Lung (tissue), 12 donors: ENCODE measurements around the gene EIF4A3. TPM values are rescaled to one million over a fixed set of nuclear protein-coding genes. Genes with fewer than 3 reads are reported as not detected.

Experiments
- ATAC-seq: fragments of 200-7000 bp; cut with Tn5 transposase; one replicate; pipeline ENCODE4 v1.9.1; 2020; ENCODE audit warnings: moderate number of reproducible peaks; ENCODE audit not compliant: insufficient read depth, low FRiP score
- DNase-seq, 3 donors: peaks; one replicate each; pipeline ENCODE4 v3.0.0-alpha.2; 2013 to 2017
- H3K27ac ChIP-seq, 2 donors: one replicate each; pipeline ENCODE4 v1.5.1; 2013; ENCODE audit warnings: mild to moderate bottlenecking in 2 of 2, moderate library complexity in 2 of 2, control low read depth in 1 of 2, inconsistent platforms in 1 of 2, low read depth in 1 of 2, low read length in 1 of 2
- H3K27me3 ChIP-seq, 3 donors: one replicate each; pipeline ENCODE4 v1.5.1; 2013; ENCODE audit warnings: low read length in 2 of 3; ENCODE audit not compliant: control insufficient read depth in 3 of 3, insufficient read depth in 3 of 3
- H3K36me3 ChIP-seq, 4 donors: one replicate each; pipeline ENCODE4 v1.5.1; 2013; ENCODE audit warnings: low read length in 4 of 4, mild to moderate bottlenecking in 1 of 4, moderate library complexity in 1 of 4; ENCODE audit not compliant: control insufficient read depth in 4 of 4, insufficient read depth in 4 of 4
- H3K4me1 ChIP-seq, 5 donors: one replicate each; pipeline ENCODE4 v1.5.1; 2013; ENCODE audit warnings: low read length in 5 of 5, mild to moderate bottlenecking in 2 of 5, moderate library complexity in 1 of 5; ENCODE audit not compliant: control insufficient read depth in 5 of 5, insufficient read depth in 5 of 5
- H3K4me3 ChIP-seq: one replicate; pipeline ENCODE4 v1.5.1; 2013; ENCODE audit warnings: mild to moderate bottlenecking, control low read depth, moderate library complexity
- H3K9ac ChIP-seq, 2 donors: one replicate each; pipeline ENCODE4 v1.5.1; 2013; ENCODE audit warnings: low read length in 2 of 2, control low read depth in 1 of 2; ENCODE audit not compliant: insufficient read depth in 1 of 2
- H3K9me3 ChIP-seq, 4 donors: one replicate each; pipeline ENCODE4 v1.5.1; 2013; ENCODE audit warnings: low read length in 3 of 4, mild to moderate bottlenecking in 1 of 4, moderate library complexity in 1 of 4; ENCODE audit not compliant: control insufficient read depth in 4 of 4, insufficient read depth in 3 of 4
- WGBS, 2 donors: extraction: QIAGEN DNeasy Blood & Tissue Kit; methylation state at CpG; one replicate each; pipeline ENCODE4 v1.1.7; 2013; 5-methylcytosine and 5-hydroxymethylcytosine counted together
- polyA plus RNA-seq, 2 donors: library from polyadenylated mRNA; stranded (reverse); fragments of 200-250 nt; gene quantifications; one replicate each; pipeline ENCODE4 v1.2.1, GENCODE V29; 2013
- total RNA-seq, 2 donors: library from RNA; depleted of rRNA in 1 of 2; stranded (reverse); fragments of >200 nt in 1 of 2; gene quantifications; one replicate each; pipeline ENCODE4 v1.2.1, GENCODE V29; 2014 to 2021
- TF ChIP-seq, protein P1 (sequence below): IDR thresholded peaks from 2 replicates; pipeline ENCODE4 v1.5.1; 2012; ENCODE audit warnings: mild to moderate bottlenecking; ENCODE audit errors: control extremely low read depth, extremely low read depth
- donor health status: control.
- donor health status: control.
- donor health status: Bipolar disorder and iron deficiency.
- donor health status: healthy.
- donor health status: DM: yes; HTN: yes; CAD: no.

EIF4A3 gene
- total and polyA plus RNA-seq, 4 donors: 37.4 to 112 (median 62.4) TPM

DNA sequence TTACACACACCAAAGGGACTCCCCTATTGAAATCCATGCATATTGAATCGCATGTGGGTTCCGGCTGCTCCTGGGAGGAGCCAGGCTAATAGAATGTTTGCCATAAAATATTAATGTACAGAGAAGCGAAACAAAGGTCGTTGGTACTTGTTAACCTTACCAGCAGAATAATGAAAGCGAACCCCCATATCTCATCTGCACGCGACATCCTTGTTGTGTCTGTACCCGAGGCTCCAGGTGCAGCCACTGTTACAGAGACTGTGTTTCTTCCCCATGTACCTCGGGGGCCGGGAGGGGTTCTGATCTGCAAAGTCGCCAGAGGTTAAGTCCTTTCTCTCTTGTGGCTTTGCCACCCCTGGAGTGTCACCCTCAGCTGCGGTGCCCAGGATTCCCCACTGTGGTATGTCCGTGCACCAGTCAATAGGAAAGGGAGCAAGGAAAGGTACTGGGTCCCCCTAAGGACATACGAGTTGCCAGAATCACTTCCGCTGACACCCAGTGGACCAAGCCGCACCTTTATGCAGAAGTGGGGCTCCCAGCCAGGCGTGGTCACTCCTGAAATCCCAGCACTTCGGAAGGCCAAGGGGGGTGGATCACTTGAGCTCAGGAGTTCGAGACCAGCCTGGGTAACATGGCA, 43.4 kb downstream of the EIF4A3 start:
- no peaks in the 10 kb centered on the region for H3K27me3 ChIP-seq
- H3K4me3 ChIP-seq: no peak overlapping the region
- H3K27ac ChIP-seq: no peak overlapping the region
- H3K36me3 ChIP-seq: peaks cover 0 to 2% (median 0%) of the 10 kb centered on the region in 4 donors
- no peak overlapping the region for H3K9ac ChIP-seq
- WGBS, 2 donors: 90 to 92% methylated on average over 19 of the region's 19 CpGs
- TF ChIP-seq, protein P1, sequence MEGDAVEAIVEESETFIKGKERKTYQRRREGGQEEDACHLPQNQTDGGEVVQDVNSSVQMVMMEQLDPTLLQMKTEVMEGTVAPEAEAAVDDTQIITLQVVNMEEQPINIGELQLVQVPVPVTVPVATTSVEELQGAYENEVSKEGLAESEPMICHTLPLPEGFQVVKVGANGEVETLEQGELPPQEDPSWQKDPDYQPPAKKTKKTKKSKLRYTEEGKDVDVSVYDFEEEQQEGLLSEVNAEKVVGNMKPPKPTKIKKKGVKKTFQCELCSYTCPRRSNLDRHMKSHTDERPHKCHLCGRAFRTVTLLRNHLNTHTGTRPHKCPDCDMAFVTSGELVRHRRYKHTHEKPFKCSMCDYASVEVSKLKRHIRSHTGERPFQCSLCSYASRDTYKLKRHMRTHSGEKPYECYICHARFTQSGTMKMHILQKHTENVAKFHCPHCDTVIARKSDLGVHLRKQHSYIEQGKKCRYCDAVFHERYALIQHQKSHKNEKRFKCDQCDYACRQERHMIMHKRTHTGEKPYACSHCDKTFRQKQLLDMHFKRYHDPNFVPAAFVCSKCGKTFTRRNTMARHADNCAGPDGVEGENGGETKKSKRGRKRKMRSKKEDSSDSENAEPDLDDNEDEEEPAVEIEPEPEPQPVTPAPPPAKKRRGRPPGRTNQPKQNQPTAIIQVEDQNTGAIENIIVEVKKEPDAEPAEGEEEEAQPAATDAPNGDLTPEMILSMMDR: no peak
- H3K9me3 ChIP-seq: no peaks in the 10 kb centered on the region
- no peak for DNase-seq
- H3K4me1 ChIP-seq: peaks cover 0 to 29% (median 5%) of the 10 kb centered on the region in 5 donors
- ATAC-seq: no peak

GRCh38 chr17:80102664-80103448, 44.1 kb downstream of the EIF4A3 start:
- Histone ChIP-seq H3K4me1 (peaks cover 0 to 29% (median 5%) of the 10 kb centered on the region in 5 donors), H3K9me3 (no peaks in the 10 kb centered on the region), H3K27me3 (no peaks in the 10 kb centered on the region), H3K9ac (no peak overlapping the region), H3K36me3 (no peaks in the 10 kb centered on the region), H3K27ac (no peak overlapping the region), H3K4me3 (no peak overlapping the region)
- DNase-seq (no peak), ATAC-seq (no peak)
- TF ChIP-seq, protein P1: no peak
- 88 to 92% methylated on average over 15 of the region's 15 CpGs for WGBS, 2 donors

- Histone ChIP-seq H3K27me3 (no peaks in the 10 kb centered on the region), H3K4me1 (peaks cover 0 to 29% (median 5%) of the 10 kb centered on the region in 5 donors), H3K36me3 (no peaks in the 10 kb centered on the region), H3K9me3 (no peaks in the 10 kb centered on the region), H3K4me3 (peak overlapping the region; percentile 89), H3K27ac (peak overlapping the region in 1 of 2 donors; percentile 59), H3K9ac (peak overlapping the region; percentile 55 to 84)
- TF ChIP-seq, protein P1: no peak
- peak in 2 of 3 donors; percentile 19 to 34 for DNase-seq
- WGBS, 2 donors: 32 to 34% methylated on average over 21 of the region's 21 CpGs
- ATAC-seq: no peak
These were observed 44.8 kb downstream of the EIF4A3 start for GRCh38 chr17:80101946-80102663.
